ENCODE measurements around the gene CYGB. TPM values are rescaled to one million over a fixed set of nuclear protein-coding genes. Genes with fewer than 3 reads are reported as not detected.

The CYGB gene
- total and polyA plus RNA-seq, 2 of the 13 experiments (the other 11 are each of a cell fraction or from before 2014, with no cell fraction given) = 18.9 to 27.1 TPM

DNA sequence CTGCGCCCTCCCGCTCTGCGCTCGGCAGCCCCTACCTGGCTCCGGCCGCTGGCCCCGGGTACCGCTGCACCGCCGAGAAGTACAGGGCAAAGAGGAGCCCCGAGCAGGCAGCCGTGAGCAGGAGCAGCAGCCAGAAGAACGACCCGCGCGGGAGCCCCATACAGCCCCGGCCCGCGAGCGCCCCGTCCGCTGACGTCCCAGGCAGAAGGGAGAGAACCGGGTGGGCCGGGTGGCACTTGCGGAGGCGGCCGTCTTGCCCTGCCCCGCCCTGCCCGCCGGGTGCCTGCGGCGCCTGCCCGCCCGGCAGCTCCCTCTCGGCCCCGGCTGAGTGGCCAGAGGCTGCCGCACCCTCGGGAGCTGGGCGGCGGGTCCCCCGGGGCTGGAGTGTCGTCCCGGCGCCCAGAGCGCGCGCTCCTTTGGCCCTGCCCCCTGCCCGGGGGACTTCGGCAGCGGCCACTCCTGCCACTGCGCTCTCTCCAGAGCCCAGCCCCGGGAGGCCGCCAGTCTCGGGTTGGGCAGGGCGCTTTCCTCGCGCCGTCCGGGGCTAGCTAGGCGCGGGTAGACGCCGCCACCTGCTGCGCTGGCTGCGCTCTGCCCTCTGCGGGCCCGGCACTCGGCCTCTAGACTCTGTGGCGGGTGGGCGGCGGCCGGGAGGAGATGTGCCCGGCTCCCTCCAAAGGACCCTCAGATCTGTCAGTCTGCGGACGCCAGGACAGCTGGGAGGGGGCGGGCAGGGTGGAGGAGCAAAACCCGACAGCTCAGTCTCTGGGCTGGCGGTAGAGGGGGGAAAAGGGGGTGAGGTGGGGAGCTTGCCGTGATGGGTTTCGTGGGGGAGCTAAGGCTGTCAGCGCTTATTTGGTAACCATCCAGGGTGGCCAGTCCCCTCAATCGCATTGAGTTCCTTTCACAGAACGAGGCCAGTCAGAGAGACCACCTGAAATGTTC, 48.4 kb upstream of the CYGB start, which contains the start of gene ST6GALNAC2 (continued):
- TF ChIP-seq ZNF564 (CRISPR knock-in tag; IDR thresholded peaks at IDR 0.05) (no peak; the same call in 1 of the 2 replicates), MED1 (CRISPR knock-in tag; IDR thresholded peaks at IDR 0.05) (peak; percentile 51; the same call in 1 of the 2 replicates), SP1 (IDR thresholded peaks at IDR 0.05) (no peak), SP1 (CRISPR knock-in tag; IDR thresholded peaks at IDR 0.05) (0 out of 2 replicates have a peak, but pooled peaks have one; percentile 20), KLF6 (CRISPR knock-in tag; IDR thresholded peaks at IDR 0.05) (0 out of 2 replicates have a peak, but pooled peaks have one; percentile 58), NR2C2 (CRISPR knock-in tag; IDR thresholded peaks at IDR 0.05; ENCODE audit: borderline replicate concordance) (0 out of 2 replicates have a peak, but pooled peaks have one; percentile 29), ZNF337 (CRISPR knock-in tag; IDR thresholded peaks at IDR 0.05; ENCODE audit: borderline replicate concordance, low read depth) (no peak), SALL1 (CRISPR knock-in tag; IDR thresholded peaks at IDR 0.05) (peak; percentile 54; the same call in 1 of the 2 replicates), ZNF619 (CRISPR knock-in tag; IDR thresholded peaks at IDR 0.05) (peak; percentile 71; the same call in 1 of the 2 replicates), PLRG1 (conservative IDR thresholded peaks at IDR 0.05) (no peak), CCDC6 (CRISPR knock-in tag; IDR thresholded peaks at IDR 0.05) (peak; percentile 40; the same call in 1 of the 2 replicates), ZNF563 (CRISPR knock-in tag; IDR thresholded peaks at IDR 0.05) (peak; percentile 28; the same call in 1 of the 2 replicates), BCL6 (CRISPR knock-in tag; IDR thresholded peaks at IDR 0.05) (peak; percentile 68; the same call in 1 of the 2 replicates), KAT8 (CRISPR knock-in tag; IDR thresholded peaks at IDR 0.05) (peak; percentile 36; the same call in 1 of the 2 replicates), SUZ12 (IDR thresholded peaks at IDR 0.05; ENCODE audit: low read depth, low read length) (no peak), ZNF607 (CRISPR knock-in tag; IDR thresholded peaks at IDR 0.05; ENCODE audit: borderline replicate concordance) (peak; percentile 57; the same call in 1 of the 2 replicates), HNRNPK (IDR thresholded peaks at IDR 0.05; ENCODE audit: low read depth, low read length, poor library complexity, severe bottlenecking) (peak; percentile 18), LCORL (IDR thresholded peaks at IDR 0.05) (no peak), LCORL (CRISPR knock-in tag; IDR thresholded peaks at IDR 0.05) (peak; percentile 88), ZNF777 (CRISPR knock-in tag; IDR thresholded peaks at IDR 0.05) (peak; percentile 90), KDM5B (CRISPR knock-in tag; IDR thresholded peaks at IDR 0.05; ENCODE audit: borderline replicate concordance) (peak; percentile 46)
- TF ChIP-seq, protein P1, sequence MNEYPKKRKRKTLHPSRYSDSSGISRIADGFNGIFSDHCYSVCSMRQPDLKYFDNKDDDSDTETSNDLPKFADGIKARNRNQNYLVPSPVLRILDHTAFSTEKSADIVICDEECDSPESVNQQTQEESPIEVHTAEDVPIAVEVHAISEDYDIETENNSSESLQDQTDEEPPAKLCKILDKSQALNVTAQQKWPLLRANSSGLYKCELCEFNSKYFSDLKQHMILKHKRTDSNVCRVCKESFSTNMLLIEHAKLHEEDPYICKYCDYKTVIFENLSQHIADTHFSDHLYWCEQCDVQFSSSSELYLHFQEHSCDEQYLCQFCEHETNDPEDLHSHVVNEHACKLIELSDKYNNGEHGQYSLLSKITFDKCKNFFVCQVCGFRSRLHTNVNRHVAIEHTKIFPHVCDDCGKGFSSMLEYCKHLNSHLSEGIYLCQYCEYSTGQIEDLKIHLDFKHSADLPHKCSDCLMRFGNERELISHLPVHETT (CRISPR knock-in tag; conservative IDR thresholded peaks at IDR 0.05) = 0 out of 2 replicates have a peak, but pooled peaks have one; percentile 52
- TF ChIP-seq, protein P2, sequence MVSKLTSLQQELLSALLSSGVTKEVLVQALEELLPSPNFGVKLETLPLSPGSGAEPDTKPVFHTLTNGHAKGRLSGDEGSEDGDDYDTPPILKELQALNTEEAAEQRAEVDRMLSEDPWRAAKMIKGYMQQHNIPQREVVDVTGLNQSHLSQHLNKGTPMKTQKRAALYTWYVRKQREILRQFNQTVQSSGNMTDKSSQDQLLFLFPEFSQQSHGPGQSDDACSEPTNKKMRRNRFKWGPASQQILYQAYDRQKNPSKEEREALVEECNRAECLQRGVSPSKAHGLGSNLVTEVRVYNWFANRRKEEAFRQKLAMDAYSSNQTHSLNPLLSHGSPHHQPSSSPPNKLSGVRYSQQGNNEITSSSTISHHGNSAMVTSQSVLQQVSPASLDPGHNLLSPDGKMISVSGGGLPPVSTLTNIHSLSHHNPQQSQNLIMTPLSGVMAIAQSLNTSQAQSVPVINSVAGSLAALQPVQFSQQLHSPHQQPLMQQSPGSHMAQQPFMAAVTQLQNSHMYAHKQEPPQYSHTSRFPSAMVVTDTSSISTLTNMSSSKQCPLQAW (CRISPR knock-in tag; IDR thresholded peaks at IDR 0.05) = peak; percentile 60; the same call in 1 of the 2 replicates
